ENCODE data around the gene CEMIP.

- TF ChIP-seq CTCF (IDR thresholded peaks at IDR 0.05; ENCODE audit: insufficient read depth, low read length) (no peak), POLR2AphosphoS5 (IDR thresholded peaks at IDR 0.05; ENCODE audit: low read depth) (no peak), REST (IDR thresholded peaks at IDR 0.05; ENCODE audit: insufficient replicate concordance, low read depth) (no peak), GABPA (IDR thresholded peaks at IDR 0.05; ENCODE audit: low read depth) (no peak)
Measured at GRCh38 chr15:80846031-80846815, 67.1 kb downstream of the CEMIP start.

Measured in HL-60 (cell line).